Heart right ventricle (tissue), 16 donors: Measurements from ENCODE around the gene NF1. TPM values are rescaled to one million over a fixed set of nuclear protein-coding genes. Genes with fewer than 3 reads are reported as not detected.

Experiments
- ATAC-seq, 8 donors: fragments of 200-7000 bp; cut with Tn5 transposase; one replicate each; pipeline ENCODE4 v1.9.1; 2020; ENCODE audit warnings: mild to moderate bottlenecking in 8 of 8, moderate library complexity in 8 of 8, moderate number of reproducible peaks in 1 of 8
- DNase-seq, 2 donors: peaks; one replicate each; pipeline ENCODE4 v3.0.0-alpha.2; 2020
- H3K27ac ChIP-seq, 10 donors: fragments of 200-600 bp; sonication (generic) in 2 of 10; one replicate each; pipeline versions ENCODE4 v1.5.0 to v1.8.0; 2020 to 2022; ENCODE audit warnings: mild to moderate bottlenecking in 3 of 10
- H3K27me3 ChIP-seq, 7 donors: fragments of 200-600 bp; one replicate each; pipeline ENCODE4 v1.8.0; 2021 to 2022; ENCODE audit warnings: mild to moderate bottlenecking in 2 of 7
- H3K36me3 ChIP-seq, 9 donors: fragments of 200-600 bp; sonication (generic) in 1 of 9; one replicate each; pipeline versions ENCODE4 v1.5.0 to v1.8.0; 2020 to 2022; ENCODE audit warnings: mild to moderate bottlenecking in 2 of 9
- H3K4me1 ChIP-seq, 9 donors: fragments of 200-600 bp; sonication (generic) in 1 of 9; one replicate each; pipeline versions ENCODE4 v1.5.0 to v1.8.0; 2020 to 2022; ENCODE audit warnings: mild to moderate bottlenecking in 4 of 9
- H3K4me3 ChIP-seq, 10 donors: fragments of 200-600 bp; sonication (generic) in 2 of 10; one replicate each; pipeline versions ENCODE4 v1.5.0 to v1.8.0; 2020 to 2022; ENCODE audit warnings: mild to moderate bottlenecking in 7 of 10, moderate library complexity in 2 of 10
- H3K9me3 ChIP-seq, 11 donors: fragments of 200-600 bp in 10 of 11; sonication (generic) in 2 of 11; one replicate each; pipeline versions ENCODE4 v1.5.0 to v1.8.0; 2013 to 2022; ENCODE audit warnings: mild to moderate bottlenecking in 2 of 11, control low read depth in 1 of 11, moderate library complexity in 1 of 11
- CTCF ChIP-seq, 9 donors: fragments of 200-600 bp; sonication (generic) in 2 of 9; IDR thresholded peaks; one replicate each; pipeline versions ENCODE4 v1.5.0 to v1.8.0; 2021 to 2022; ENCODE audit warnings: antibody characterized with exemption in 9 of 9, mild to moderate bottlenecking in 5 of 9, moderate library complexity in 1 of 9
- WGBS, 2 donors: extraction: QIAGEN DNeasy Blood & Tissue Kit; methylation state at CpG; one replicate each; pipeline ENCODE4 v1.1.7; 2013; ENCODE audit warnings: inconsistent platforms in 1 of 2; 5-methylcytosine and 5-hydroxymethylcytosine counted together
- intact Hi-C, 10 donors: fragments of 100-400 bp; cut with DNase I; formaldehyde crosslinking; loops; one replicate each; pipeline versions ENCODE4 v1.11.1 to v1.14.2; 2022
- polyA plus RNA-seq, 2 donors: library from polyadenylated mRNA; stranded (reverse); fragments of 200-250 nt; gene quantifications; one replicate each; pipeline ENCODE4 v1.2.3, GENCODE V29; 2013
- total RNA-seq, 10 donors: library from RNA; stranded (reverse); fragmentation: NEBNext Ultra II Directional in 3 of 10; extraction: Animal tissue kit (Norgen Biotek cat#: 25700) in 3 of 10; gene quantifications; one replicate each; pipeline versions ENCODE4 v1.2.1 to v1.2.4, GENCODE V29; 2021 to 2023
- donor health status: Arrhythmogenic right ventricular cardiomyopathy.
- donor health status: ischemic (EF 13 %, LVEDD 7.1; RV severe dilation, severe dysfunction).
- donor health status: healthy with polysubstance abuse.
- donor health status: DM: no; HTN: yes; CAD: no.
- donor health status: DM: no; HTN: no; CAD: no.
- donor health status: ischemic (EF 25% LVEDD 6.9; RV normal size, moderate dysfunction).
- donor health status: ischemic (EF 25% LVEDD 5.7; RV mildly dilated, moderate dysfunction).
- donor health status: healthy.
- donor health status: DM: yes; HTN: yes; CAD: no.
- donor health status: Ischemic cardiomyopathy.
- donor health status: ischemic (EF 35%, LVEDD 5.7; RV mildly dilated, moderate dysfunction).
- donor health status: nonischemic (EF 11% LVEDD 7.7; RV severe dilation, severe dysfunction).
- donor health status: DM: yes; HTN: yes; CAD: no.
- donor health status: PGD.
- donor health status: ischemic (EF 29% LVEDD 5.4; RV normal size, mild dysfunction).
- donor health status: nonischemic (EF 23%, LVEDD 6.1; RV moderate dilation, normal function).

NF1 gene
- total and polyA plus RNA-seq, 12 donors: 4.2 to 71.0 (median 54.6) TPM

GRCh38 chr17:31387438-31387837 is 292.7 kb downstream of the NF1 start:
- no peak for ATAC-seq
- TF ChIP-seq CTCF (IDR thresholded peaks at IDR 0.05): no peak
- Histone ChIP-seq H3K4me1 (peaks cover 0 to 17% (median 11%) of the 10 kb centered on the region in 9 donors), H3K27me3 (peaks cover under 1 to 35% (median 23%) of the 10 kb centered on the region in 7 donors), H3K9me3 (no peaks in the 10 kb centered on the region), H3K4me3 (no peak overlapping the region), H3K36me3 (peaks cover 0 to 6% (median 0%) of the 10 kb centered on the region in 9 donors), H3K27ac (no peak overlapping the region)
- intact Hi-C loops: loop anchor here in 2 of 10 donors (5.0 kb wide), 1 partner anchor 140 kb away; no protein-coding TSS in a partner anchor
- DNase-seq: no peak
- WGBS, 2 donors: 81 to 83% methylated on average over 12 of the region's 12 CpGs

GRCh38 chr17:31388351-31388750 is 293.6 kb downstream of the NF1 start:
- no peak for ATAC-seq
- H3K27me3 ChIP-seq: peaks cover 9 to 44% (median 32%) of the 10 kb centered on the region in 7 donors
- H3K9me3 ChIP-seq: no peaks in the 10 kb centered on the region
- no peaks in the 10 kb centered on the region for H3K36me3 ChIP-seq
- H3K4me3 ChIP-seq: no peak overlapping the region
- no peak for DNase-seq
- WGBS, 2 donors: 71 to 79% methylated on average over 2 of the region's 2 CpGs
- intact Hi-C loops: loop anchor here in 2 of 10 donors (5.0 kb wide), 1 partner anchor 139 kb away; no protein-coding TSS in a partner anchor
- H3K4me1 ChIP-seq: peaks cover 0 to 17% (median 11%) of the 10 kb centered on the region in 9 donors
- TF ChIP-seq CTCF (IDR thresholded peaks at IDR 0.05): no peak
- no peak overlapping the region for H3K27ac ChIP-seq

- peak; percentile 33 to 77 (median 61) for TF ChIP-seq CTCF (IDR thresholded peaks at IDR 0.05)
- H3K27me3 ChIP-seq: peaks cover 9 to 51% (median 39%) of the 10 kb centered on the region in 7 donors
- H3K4me1 ChIP-seq: peaks cover 0 to 17% (median 11%) of the 10 kb centered on the region in 9 donors
- intact Hi-C loops: loop anchor here in 3 of 10 donors (1.0 to 5.0 kb wide), 2 partner anchors 136 to 138 kb away; no protein-coding TSS in a partner anchor
- no peak overlapping the region for H3K27ac ChIP-seq
- no peak overlapping the region for H3K4me3 ChIP-seq
- DNase-seq (peak in 1 of 2 donors; percentile 32), ATAC-seq (peak in 5 of 8 donors; percentile 37 to 46 (median 41))
- no peaks in the 10 kb centered on the region for H3K36me3 ChIP-seq
- WGBS, 2 donors: 47 to 52% methylated on average over 18 of the region's 18 CpGs
- H3K9me3 ChIP-seq: no peaks in the 10 kb centered on the region
These were observed 294.2 kb downstream of the NF1 start for GRCh38 chr17:31388770-31389656.

- WGBS, 2 donors: 63% methylated on average over 22 of the region's 22 CpGs
- intact Hi-C loops: loop anchor here in 3 of 10 donors (1.0 to 5.0 kb wide), 2 partner anchors 135 to 137 kb away; no protein-coding TSS in a partner anchor
- H3K4me1 ChIP-seq: peaks cover 0 to 17% (median 11%) of the 10 kb centered on the region in 9 donors
- peak in 1 of 9 donors; percentile 21 for TF ChIP-seq CTCF (IDR thresholded peaks at IDR 0.05)
- no peak overlapping the region for H3K4me3 ChIP-seq
- H3K9me3 ChIP-seq: no peaks in the 10 kb centered on the region
- H3K27ac ChIP-seq: no peak overlapping the region
- DNase-seq (no peak), ATAC-seq (no peak)
- H3K27me3 ChIP-seq: peaks cover 9 to 56% (median 41%) of the 10 kb centered on the region in 7 donors
- no peaks in the 10 kb centered on the region for H3K36me3 ChIP-seq
These were observed 295.0 kb downstream of the NF1 start for GRCh38 chr17:31389657-31390381.
